ENCODE measurements around the gene IGSF21.
"Not testable (repeated sequence)": the region's sequence is repeated elsewhere in the genome, so short reads cannot be mapped to it uniquely, and the experiment has no call there.

Gene IGSF21

GRCh38 chr1:18144916-18145647 is 37.5 kb downstream of the IGSF21 start:
- DNase-seq (ENCODE audit: low read depth in 1 of 2, low spot score in 1 of 2) = no peak

GRCh38 chr1:18145851-18146618 is 38.4 kb downstream of the IGSF21 start:
- no peak for DNase-seq (ENCODE audit: low read depth in 1 of 2, low spot score in 1 of 2)

- DNase-seq (ENCODE audit: low read depth in 1 of 2, low spot score in 1 of 2) = no peak
Measured at GRCh38 chr1:18146886-18147285, 39.3 kb downstream of the IGSF21 start.

GRCh38 chr1:18147672-18148071 is 40.1 kb downstream of the IGSF21 start:
- DNase-seq (ENCODE audit: low read depth in 1 of 2, low spot score in 1 of 2) = no peak

- DNase-seq (ENCODE audit: low read depth in 1 of 2, low spot score in 1 of 2) = no peak
Measured at GRCh38 chr1:18148461-18148860, 40.9 kb downstream of the IGSF21 start.

- no peak for DNase-seq (ENCODE audit: low read depth in 1 of 2, low spot score in 1 of 2)
Measured at GRCh38 chr1:18149027-18149641, 41.5 kb downstream of the IGSF21 start.

- DNase-seq (ENCODE audit: low read depth in 1 of 2, low spot score in 1 of 2) = no peak
Measured at GRCh38 chr1:18151436-18152122, 44.0 kb downstream of the IGSF21 start.

- DNase-seq (ENCODE audit: low read depth in 1 of 2, low spot score in 1 of 2) = no peak
Measured at GRCh38 chr1:18154430-18155194, 47.0 kb downstream of the IGSF21 start.

GRCh38 chr1:18155881-18156385 is 48.3 kb downstream of the IGSF21 start:
- DNase-seq (ENCODE audit: low read depth in 1 of 2, low spot score in 1 of 2) = no peak

GRCh38 chr1:18157352-18157751 is 49.8 kb downstream of the IGSF21 start:
- DNase-seq (ENCODE audit: low read depth in 1 of 2, low spot score in 1 of 2) = no peak

- no peak for DNase-seq (ENCODE audit: low read depth in 1 of 2, low spot score in 1 of 2)
Measured at GRCh38 chr1:18157968-18158367, 50.4 kb downstream of the IGSF21 start.

GRCh38 chr1:18158714-18159113 is 51.1 kb downstream of the IGSF21 start:
- no peak for DNase-seq (ENCODE audit: low read depth in 1 of 2, low spot score in 1 of 2)

- no peak for DNase-seq (ENCODE audit: low read depth in 1 of 2, low spot score in 1 of 2)
Measured at GRCh38 chr1:18160290-18160942, 52.8 kb downstream of the IGSF21 start.

- no peak for DNase-seq (ENCODE audit: low read depth in 1 of 2, low spot score in 1 of 2)
Measured at GRCh38 chr1:18161690-18162089, 54.1 kb downstream of the IGSF21 start.

GRCh38 chr1:18165640-18166039 is 58.0 kb downstream of the IGSF21 start:
- not testable (repeated sequence) for DNase-seq (ENCODE audit: low read depth in 1 of 2, low spot score in 1 of 2)

GRCh38 chr1:18166341-18166740 is 58.7 kb downstream of the IGSF21 start:
- DNase-seq (ENCODE audit: low read depth in 1 of 2, low spot score in 1 of 2) = no peak

GRCh38 chr1:18166929-18167328 is 59.3 kb downstream of the IGSF21 start:
- DNase-seq (ENCODE audit: low read depth in 1 of 2, low spot score in 1 of 2) = no peak

GRCh38 chr1:18170444-18170843 is 62.8 kb downstream of the IGSF21 start:
- no peak for DNase-seq (ENCODE audit: low read depth in 1 of 2, low spot score in 1 of 2)

- no peak for DNase-seq (ENCODE audit: low read depth in 1 of 2, low spot score in 1 of 2)
Measured at GRCh38 chr1:18174037-18174436, 66.4 kb downstream of the IGSF21 start.

GRCh38 chr1:18175051-18175450 is 67.5 kb downstream of the IGSF21 start:
- no peak for DNase-seq (ENCODE audit: low read depth in 1 of 2, low spot score in 1 of 2)
